Raji (cell line): Measurements from ENCODE around the gene MYOD1.

ENCODE experiments used
- POLR2A ChIP-seq: IDR thresholded peaks from 2 replicates; pipeline ENCODE4 v1.6.1; 2011; ENCODE audit warnings: low read depth, low read length, control low read depth; ENCODE audit not compliant: insufficient read depth

MYOD1 gene

GRCh38 chr11:17719938-17720795 lies 796 bp downstream of the MYOD1 start:
- TF ChIP-seq POLR2A: no peak

- TF ChIP-seq POLR2A: no peak
Observed at GRCh38 chr11:17720796-17721171, 1.4 kb downstream of the MYOD1 start.

- TF ChIP-seq POLR2A: no peak
Observed at GRCh38 chr11:17721242-17721999, 2.0 kb downstream of the MYOD1 start.

GRCh38 chr11:17722000-17722643 lies 2.8 kb downstream of the MYOD1 start:
- TF ChIP-seq POLR2A: no peak

- TF ChIP-seq POLR2A: no peak
Observed at GRCh38 chr11:17724020-17724908, 4.9 kb downstream of the MYOD1 start.

GRCh38 chr11:17725174-17725573 lies 5.8 kb downstream of the MYOD1 start:
- TF ChIP-seq POLR2A: no peak

- TF ChIP-seq POLR2A: no peak
Observed at GRCh38 chr11:17730137-17730536, 10.8 kb downstream of the MYOD1 start.

GRCh38 chr11:17730608-17731462 lies 11.5 kb downstream of the MYOD1 start:
- TF ChIP-seq POLR2A: no peak

GRCh38 chr11:17733261-17733660 lies 13.9 kb downstream of the MYOD1 start:
- TF ChIP-seq POLR2A: no peak

- no peak for TF ChIP-seq POLR2A
Observed at GRCh38 chr11:17734418-17734911, 15.1 kb downstream of the MYOD1 start, which contains the start of gene KCNC1. Gene KCNC1, plus strand, starts transcription at chr11:17734781. Its CDS starts 1,222 bp downstream, at chr11:17736003.

GRCh38 chr11:17734986-17735817 lies 15.8 kb downstream of the MYOD1 start:
- no peak for TF ChIP-seq POLR2A

- no peak for TF ChIP-seq POLR2A
Observed at GRCh38 chr11:17735818-17736578, 16.6 kb downstream of the MYOD1 start.
